Sigmoid colon (tissue), 7 donors: Measurements from ENCODE around the gene C2CD5. TPM values are rescaled to one million over a fixed set of nuclear protein-coding genes. Genes with fewer than 3 reads are reported as not detected.

ENCODE experiments used
- DNase-seq: peaks from one replicate; pipeline ENCODE4 v3.0.0-alpha.2; 2019
- H3K27ac ChIP-seq, 4 donors: fragments of 200-600 bp; sonication (generic); one replicate each; pipeline ENCODE4 v1.5.1; 2016 to 2019; ENCODE audit warnings: mild to moderate bottlenecking in 1 of 4
- H3K27me3 ChIP-seq, 3 donors: fragments of 200-600 bp; sonication (generic); one replicate each; pipeline ENCODE4 v1.5.1; 2019; ENCODE audit warnings: mild to moderate bottlenecking in 1 of 3
- H3K36me3 ChIP-seq, 4 donors: fragments of 200-600 bp; sonication (generic); one replicate each; pipeline ENCODE4 v1.5.1; 2016 to 2019
- H3K4me1 ChIP-seq, 4 donors: fragments of 200-600 bp; sonication (generic); one replicate each; pipeline ENCODE4 v1.5.1; 2017 to 2019
- H3K4me3 ChIP-seq, 4 donors: fragments of 200-600 bp; sonication (generic); one replicate each; pipeline ENCODE4 v1.5.1; 2017 to 2019; ENCODE audit warnings: mild to moderate bottlenecking in 2 of 4, moderate library complexity in 1 of 4
- H3K9me3 ChIP-seq, 4 donors: fragments of 200-600 bp in 3 of 4; sonication (generic) in 3 of 4; one replicate each; pipeline versions ENCODE4 v1.5.1 to v1.6.1; 2013 to 2019
- EP300 ChIP-seq, 4 donors: sonication (generic); formaldehyde crosslinking; IDR thresholded peaks; one replicate each; pipeline ENCODE4 v1.6.1; 2017; ENCODE audit warnings: antibody characterized with exemption in 4 of 4
- POLR2A ChIP-seq, 2 donors: fragments of 450-650 bp; IDR thresholded peaks; one replicate each; pipeline ENCODE4 v1.6.1; 2016; ENCODE audit warnings: antibody characterized with exemption in 2 of 2, mild to moderate bottlenecking in 2 of 2, moderate library complexity in 2 of 2
- POLR2AphosphoS5 ChIP-seq, 4 donors: sonication (generic); formaldehyde crosslinking; IDR thresholded peaks; one replicate each; pipeline ENCODE4 v1.6.1; 2017; ENCODE audit warnings: antibody characterized with exemption in 4 of 4
- WGBS, 2 donors: extraction: QIAGEN DNeasy Blood & Tissue Kit; methylation state at CpG; one replicate each; pipeline ENCODE4 v1.1.7; 2013; 5-methylcytosine and 5-hydroxymethylcytosine counted together
- intact Hi-C: fragments of 100-400 bp; cut with DNase I; formaldehyde crosslinking; loops from one replicate; pipeline ENCODE4 v1.15.1; 2023
- polyA plus RNA-seq, 3 donors: library from polyadenylated mRNA; stranded (reverse); fragments of 200-250 nt; gene quantifications; one replicate each; pipeline ENCODE4 v1.2.3, GENCODE V29; 2013
- total RNA-seq, 4 donors: library from RNA; depleted of rRNA; stranded (reverse); fragments of >200 nt; gene quantifications; one replicate each; pipeline ENCODE4 v1.1.0, GENCODE V29; 2016
- TF ChIP-seq, protein P1 (sequence below), 4 experiments: fragments of 450-650 bp in 3 of 4; fragments of 200-600 bp in 1 of 4; IDR thresholded peaks; one replicate each; pipeline ENCODE4 v1.5.1; 2016 to 2019; ENCODE audit warnings: antibody characterized with exemption in 4 of 4, mild to moderate bottlenecking in 3 of 4, moderate library complexity in 2 of 4
- donor health status: healthy with polysubstance abuse.
- donor health status: Bipolar disorder and iron deficiency.
- donor health status: healthy.

The C2CD5 gene
- total and polyA plus RNA-seq, 7 donors: 21.6 to 60.1 (median 40.7) TPM

DNA sequence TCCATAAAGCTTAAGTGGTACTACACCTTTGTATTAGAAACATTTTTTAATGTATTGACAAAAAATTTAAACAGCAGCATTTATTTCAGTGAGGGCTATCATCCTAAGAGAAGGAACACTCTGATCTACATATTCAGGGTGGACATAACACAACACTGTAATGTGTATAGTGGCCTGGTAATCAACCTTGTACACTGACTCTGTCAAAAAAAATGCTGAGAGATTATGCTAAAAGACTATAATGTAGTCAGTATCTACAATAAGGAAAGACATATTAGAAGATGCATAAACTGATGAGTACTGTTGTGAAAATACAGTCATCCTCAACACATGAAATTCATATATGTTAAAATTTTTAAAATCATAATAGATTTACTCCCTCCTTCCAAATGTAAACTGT lies 68.2 kb downstream of the C2CD5 start:
- Histone ChIP-seq H3K27me3 (no peaks in the 10 kb centered on the region), H3K27ac (no peak overlapping the region), H3K36me3 (peaks cover 0 to 60% (median 4%) of the 10 kb centered on the region in 4 donors), H3K9me3 (no peaks in the 10 kb centered on the region), H3K4me3 (no peak overlapping the region), H3K4me1 (no peaks in the 10 kb centered on the region)
- no peak for DNase-seq
- no peak for TF ChIP-seq POLR2AphosphoS5 (IDR thresholded peaks at IDR 0.05)
- TF ChIP-seq, protein P1, sequence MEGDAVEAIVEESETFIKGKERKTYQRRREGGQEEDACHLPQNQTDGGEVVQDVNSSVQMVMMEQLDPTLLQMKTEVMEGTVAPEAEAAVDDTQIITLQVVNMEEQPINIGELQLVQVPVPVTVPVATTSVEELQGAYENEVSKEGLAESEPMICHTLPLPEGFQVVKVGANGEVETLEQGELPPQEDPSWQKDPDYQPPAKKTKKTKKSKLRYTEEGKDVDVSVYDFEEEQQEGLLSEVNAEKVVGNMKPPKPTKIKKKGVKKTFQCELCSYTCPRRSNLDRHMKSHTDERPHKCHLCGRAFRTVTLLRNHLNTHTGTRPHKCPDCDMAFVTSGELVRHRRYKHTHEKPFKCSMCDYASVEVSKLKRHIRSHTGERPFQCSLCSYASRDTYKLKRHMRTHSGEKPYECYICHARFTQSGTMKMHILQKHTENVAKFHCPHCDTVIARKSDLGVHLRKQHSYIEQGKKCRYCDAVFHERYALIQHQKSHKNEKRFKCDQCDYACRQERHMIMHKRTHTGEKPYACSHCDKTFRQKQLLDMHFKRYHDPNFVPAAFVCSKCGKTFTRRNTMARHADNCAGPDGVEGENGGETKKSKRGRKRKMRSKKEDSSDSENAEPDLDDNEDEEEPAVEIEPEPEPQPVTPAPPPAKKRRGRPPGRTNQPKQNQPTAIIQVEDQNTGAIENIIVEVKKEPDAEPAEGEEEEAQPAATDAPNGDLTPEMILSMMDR (IDR thresholded peaks at IDR 0.05): no peak
- no peak for TF ChIP-seq EP300 (IDR thresholded peaks at IDR 0.05)
- no peak for TF ChIP-seq POLR2A (IDR thresholded peaks at IDR 0.05)
- intact Hi-C loops: no loop called here

DNA sequence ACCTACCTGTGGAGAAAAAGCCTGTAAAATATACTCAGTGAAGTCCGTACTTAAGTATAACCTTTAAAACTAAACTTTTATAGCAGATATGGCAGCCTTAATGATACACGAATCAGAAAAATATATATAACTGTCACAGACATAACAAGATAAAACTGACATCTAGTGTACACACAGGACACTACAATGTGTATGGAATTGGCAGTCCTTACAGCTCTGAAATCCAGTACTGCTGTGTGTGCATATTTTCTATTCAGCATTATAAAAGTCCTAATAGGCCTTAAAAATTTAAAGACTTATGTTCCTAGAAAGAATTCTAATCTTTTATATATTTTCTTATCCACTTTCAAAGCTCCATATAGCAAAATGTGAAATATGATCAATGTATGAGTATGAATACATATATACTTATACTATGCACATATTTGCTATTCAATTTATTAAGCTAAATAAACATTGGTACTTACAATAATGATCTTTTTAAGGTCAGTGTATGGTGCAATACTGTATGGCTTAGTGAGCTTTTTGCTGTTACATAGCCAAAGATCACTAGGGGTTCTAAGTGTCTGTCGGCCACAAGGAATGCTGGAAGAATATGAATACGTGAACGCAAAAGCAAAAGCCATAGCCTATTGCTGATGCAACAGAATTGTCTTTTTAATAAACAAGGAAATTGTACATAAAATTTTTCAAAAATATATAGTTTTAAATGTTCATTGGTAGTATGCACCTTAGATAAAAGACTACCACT lies 69.2 kb downstream of the C2CD5 start:
- 83 to 91% methylated on average over 5 of the region's 5 CpGs for WGBS, 2 donors

DNA sequence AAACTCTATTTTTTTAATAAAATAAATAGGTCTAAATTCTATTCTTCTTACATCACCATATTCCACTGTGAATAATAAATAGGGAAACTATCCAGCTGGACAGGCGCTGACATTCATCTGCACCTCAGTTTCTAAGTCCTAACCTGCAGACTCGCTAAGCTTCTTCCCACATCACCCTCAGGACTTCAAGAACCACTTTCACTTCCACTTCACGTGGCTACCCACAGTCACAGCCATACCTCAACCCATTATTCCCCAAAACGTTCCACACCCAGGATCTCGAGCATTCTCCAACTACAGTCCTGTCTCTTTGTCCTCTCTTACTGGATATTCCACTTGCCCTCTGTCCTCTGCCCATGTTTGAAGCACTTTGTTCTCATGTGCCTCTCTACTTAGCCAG lies 71.1 kb downstream of the C2CD5 start:
- Histone ChIP-seq H3K27ac (no peak overlapping the region), H3K4me1 (no peaks in the 10 kb centered on the region), H3K4me3 (no peak overlapping the region), H3K27me3 (no peaks in the 10 kb centered on the region), H3K9me3 (no peaks in the 10 kb centered on the region), H3K36me3 (peaks cover 0 to 71% (median 10%) of the 10 kb centered on the region in 4 donors)
- 72 to 83% methylated on average over 5 of the region's 5 CpGs for WGBS, 2 donors
- TF ChIP-seq POLR2AphosphoS5 (IDR thresholded peaks at IDR 0.05) (no peak), POLR2A (IDR thresholded peaks at IDR 0.05) (no peak)
- intact Hi-C loops: no loop called here
- no peak for DNase-seq

More for the DNA sequence above, 69.2 kb downstream of the C2CD5 start:
- intact Hi-C loops: no loop called here
- H3K36me3 ChIP-seq: peaks cover 0 to 61% (median 6%) of the 10 kb centered on the region in 4 donors
- no peak overlapping the region for H3K4me3 ChIP-seq
- no peaks in the 10 kb centered on the region for H3K9me3 ChIP-seq
- no peaks in the 10 kb centered on the region for H3K27me3 ChIP-seq
- H3K27ac ChIP-seq: no peak overlapping the region
- H3K4me1 ChIP-seq: no peaks in the 10 kb centered on the region
- TF ChIP-seq, protein P1 (IDR thresholded peaks at IDR 0.05): no peak
- DNase-seq: no peak

DNA sequence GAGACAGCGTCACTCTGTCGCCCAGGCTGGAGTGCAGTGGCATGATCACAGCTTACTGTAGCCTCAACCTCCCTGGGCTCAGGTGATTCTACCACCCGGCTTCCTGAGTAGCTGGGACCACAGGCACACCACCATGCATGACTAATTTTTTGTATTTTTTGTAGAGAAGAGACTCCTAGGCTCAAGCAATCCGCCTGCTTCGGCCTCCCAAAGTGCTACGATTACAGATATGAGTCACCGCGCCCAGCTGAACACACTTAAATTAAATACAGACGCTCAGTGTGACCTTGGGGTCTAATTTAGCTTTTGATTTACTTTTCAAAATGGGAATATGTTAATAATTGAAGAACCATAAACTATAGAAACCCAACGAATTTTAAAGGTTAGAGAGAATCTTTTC lies 77.2 kb downstream of the C2CD5 start:
- no peak overlapping the region for H3K4me3 ChIP-seq
- intact Hi-C loops: no loop called here
- H3K9me3 ChIP-seq: no peaks in the 10 kb centered on the region
- 77 to 89% methylated on average over 10 of the region's 10 CpGs for WGBS, 2 donors
- H3K27ac ChIP-seq: no peak overlapping the region
- H3K4me1 ChIP-seq: no peaks in the 10 kb centered on the region
- DNase-seq: no peak
- peaks cover 0 to 38% (median 7%) of the 10 kb centered on the region in 4 donors for H3K36me3 ChIP-seq
- H3K27me3 ChIP-seq: no peaks in the 10 kb centered on the region
- TF ChIP-seq POLR2A (IDR thresholded peaks at IDR 0.05): no peak
- TF ChIP-seq POLR2AphosphoS5 (IDR thresholded peaks at IDR 0.05): no peak
- no peak for TF ChIP-seq EP300 (IDR thresholded peaks at IDR 0.05)
- TF ChIP-seq, protein P1 (IDR thresholded peaks at IDR 0.05): no peak

DNA sequence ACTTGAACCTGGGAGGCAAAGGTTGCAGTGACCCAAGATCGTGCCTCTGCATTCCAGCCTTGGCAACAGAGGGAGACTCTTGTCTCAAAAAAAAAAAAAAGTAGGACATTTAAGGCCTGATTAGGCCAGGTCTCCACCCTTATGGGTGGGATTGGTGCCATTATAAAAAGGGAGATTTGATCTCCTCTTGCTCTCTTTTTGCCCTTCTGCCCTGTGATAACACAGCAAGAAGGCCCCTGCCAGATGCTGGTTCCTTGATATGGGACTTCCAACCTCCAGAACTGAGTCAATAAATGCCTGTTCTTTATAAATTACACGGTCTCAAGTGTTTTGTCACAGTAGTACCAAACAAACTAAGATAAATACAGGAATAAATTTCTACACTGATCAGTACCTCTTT lies 81.0 kb downstream of the C2CD5 start:
- H3K27ac ChIP-seq: no peak overlapping the region
- H3K27me3 ChIP-seq: no peaks in the 10 kb centered on the region
- no peak overlapping the region for H3K4me3 ChIP-seq
- TF ChIP-seq POLR2A (IDR thresholded peaks at IDR 0.05) (no peak), POLR2AphosphoS5 (IDR thresholded peaks at IDR 0.05) (no peak), EP300 (IDR thresholded peaks at IDR 0.05) (no peak)
- TF ChIP-seq, protein P1 (IDR thresholded peaks at IDR 0.05): no peak
- H3K4me1 ChIP-seq: peaks cover 0 to 4% (median 0%) of the 10 kb centered on the region in 4 donors
- peaks cover 0 to 18% (median 0%) of the 10 kb centered on the region in 4 donors for H3K36me3 ChIP-seq
- DNase-seq: no peak
- intact Hi-C loops: loop anchor here (5.0 kb wide), 1 partner anchor 381 kb away; no protein-coding TSS in a partner anchor
- H3K9me3 ChIP-seq: no peaks in the 10 kb centered on the region
- WGBS, 2 donors: 92 to 93% methylated on average over 2 of the region's 2 CpGs
